Kasumi-1 (cell line): ENCODE measurements around the gene LELP1.

Source experiments
- DNase-seq, 2 experiments: peaks; one replicate each; lab custom pipeline; 2025; lab: John Stamatoyannopoulos, UW

The LELP1 gene

DNA sequence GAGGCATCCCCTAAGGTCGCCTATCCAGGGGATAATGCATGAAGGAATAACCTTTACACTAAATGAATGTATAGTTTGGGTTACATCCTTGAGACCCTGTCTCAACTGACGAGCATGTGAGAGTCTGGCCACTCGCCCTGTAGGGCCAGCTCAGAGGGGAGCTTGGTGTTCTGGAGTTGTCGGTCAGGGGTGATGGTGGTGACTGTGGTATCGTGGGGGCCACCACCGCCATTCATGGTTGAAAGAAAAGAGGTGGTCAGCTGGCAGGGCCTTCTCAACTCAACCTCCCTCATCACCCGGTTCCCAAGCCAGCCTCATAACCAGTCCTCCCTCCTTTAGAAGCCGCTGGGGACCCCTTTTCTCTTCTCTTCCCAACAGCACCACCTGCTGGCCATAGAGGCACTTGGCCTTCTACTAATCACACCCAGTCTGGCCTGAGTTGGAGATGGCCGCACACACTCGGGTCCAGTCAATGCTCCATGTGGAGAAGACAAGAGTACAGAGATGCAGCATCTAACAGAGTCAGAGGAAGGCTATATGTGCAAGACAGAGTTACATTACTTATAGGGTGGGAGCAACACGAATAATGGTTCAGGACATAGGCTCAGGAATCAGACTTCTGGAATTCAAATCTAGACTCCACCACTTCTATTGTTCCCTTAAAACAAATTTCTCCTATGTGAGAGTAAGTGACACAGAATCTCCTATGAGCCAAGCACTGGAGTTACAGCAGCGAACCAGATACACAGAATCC, 26.0 kb downstream of the LELP1 start:
- DNase-seq: peak; percentile 6 to 40

- DNase-seq: no peak
Observed at GRCh38 chr1:153231363-153231762, 28.1 kb downstream of the LELP1 start.

GRCh38 chr1:153231785-153232184, 28.6 kb downstream of the LELP1 start:
- peak; percentile 31 to 47 for DNase-seq

- no peak for DNase-seq
Observed at GRCh38 chr1:153232553-153232952, 29.3 kb downstream of the LELP1 start.

DNA sequence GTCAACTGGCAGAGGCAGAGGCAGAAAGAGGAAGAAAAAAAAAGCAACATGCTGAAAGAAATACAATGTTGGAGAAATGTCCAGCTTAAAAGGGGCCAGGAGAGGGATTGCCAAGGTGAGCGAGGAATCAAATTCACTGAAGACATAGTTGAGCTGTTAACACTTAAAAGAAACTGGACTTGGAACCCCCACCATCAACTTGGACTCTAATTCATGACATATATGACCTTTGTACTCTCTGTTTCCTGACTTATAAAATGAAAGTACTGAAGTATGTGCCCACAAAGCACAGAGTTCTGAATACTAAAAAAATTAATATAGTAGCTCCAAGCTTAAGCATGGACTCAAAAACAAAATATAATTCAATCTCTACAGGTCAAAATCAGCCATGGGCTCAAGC, 30.2 kb downstream of the LELP1 start:
- peak; percentile 6 to 34 for DNase-seq

DNA sequence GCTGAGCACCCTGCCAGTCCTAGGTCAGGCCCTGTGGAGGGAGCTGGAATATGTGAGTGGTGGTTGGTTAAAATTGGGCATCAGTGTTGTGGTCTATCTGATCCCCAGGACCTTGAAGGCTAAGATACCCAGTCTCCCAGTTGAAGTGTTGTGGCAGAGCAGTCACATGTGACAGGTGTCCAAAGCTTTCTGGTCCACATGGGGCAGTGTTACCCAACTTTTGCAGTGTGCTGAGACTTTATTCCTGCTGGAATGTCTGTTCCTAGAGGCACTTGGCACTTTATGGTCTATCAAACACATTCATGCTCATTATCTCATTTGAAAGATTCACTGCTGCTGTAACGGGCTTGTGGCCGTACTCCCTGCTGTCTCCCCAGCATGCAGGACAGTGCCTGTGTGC, 35.3 kb downstream of the LELP1 start:
- peak in 1 of 2 experiments; percentile 3 for DNase-seq

- no peak for DNase-seq
Observed at GRCh38 chr1:153242160-153242559, 38.9 kb downstream of the LELP1 start.

DNA sequence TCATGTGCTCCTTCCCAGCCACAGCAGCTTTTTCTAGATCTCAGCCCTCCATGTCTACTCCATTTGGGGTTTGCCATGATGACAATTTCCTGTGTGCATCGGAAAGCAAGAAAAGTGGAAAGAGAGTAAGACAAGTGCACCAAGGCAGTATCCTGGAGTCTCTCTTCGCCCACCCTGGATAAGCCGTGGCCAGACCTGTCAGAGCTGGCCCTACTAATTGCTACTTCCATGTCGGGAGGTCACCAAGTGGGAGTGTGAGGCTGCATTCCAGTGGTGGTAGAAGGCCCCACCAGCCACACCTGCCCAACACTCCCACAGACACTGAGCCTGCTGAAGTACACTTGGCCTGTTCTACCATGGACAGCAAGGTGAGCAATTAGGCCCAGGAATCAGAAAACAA, 42.2 kb downstream of the LELP1 start:
- no peak for DNase-seq

GRCh38 chr1:153246018-153246417, 42.8 kb downstream of the LELP1 start:
- no peak for DNase-seq

DNA sequence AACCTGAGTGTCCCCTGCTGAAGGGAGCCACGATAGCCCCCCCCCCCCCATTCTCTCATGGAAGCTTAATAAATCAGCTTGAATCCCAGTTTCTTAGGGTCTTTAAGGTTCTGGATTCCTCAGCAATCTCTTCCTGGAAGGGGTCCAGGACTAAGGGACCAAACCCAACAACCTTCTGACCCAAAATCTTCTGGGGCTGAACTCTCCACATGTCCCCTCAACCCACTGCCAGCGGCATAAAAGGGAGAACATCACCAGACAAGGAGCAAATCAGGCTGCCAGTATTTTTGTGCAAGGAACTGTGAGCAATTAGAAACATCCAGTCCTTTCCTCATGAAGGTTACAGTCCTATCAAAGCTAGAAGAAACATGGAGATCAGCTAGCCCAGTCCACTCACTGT, 43.6 kb downstream of the LELP1 start:
- no peak for DNase-seq

DNA sequence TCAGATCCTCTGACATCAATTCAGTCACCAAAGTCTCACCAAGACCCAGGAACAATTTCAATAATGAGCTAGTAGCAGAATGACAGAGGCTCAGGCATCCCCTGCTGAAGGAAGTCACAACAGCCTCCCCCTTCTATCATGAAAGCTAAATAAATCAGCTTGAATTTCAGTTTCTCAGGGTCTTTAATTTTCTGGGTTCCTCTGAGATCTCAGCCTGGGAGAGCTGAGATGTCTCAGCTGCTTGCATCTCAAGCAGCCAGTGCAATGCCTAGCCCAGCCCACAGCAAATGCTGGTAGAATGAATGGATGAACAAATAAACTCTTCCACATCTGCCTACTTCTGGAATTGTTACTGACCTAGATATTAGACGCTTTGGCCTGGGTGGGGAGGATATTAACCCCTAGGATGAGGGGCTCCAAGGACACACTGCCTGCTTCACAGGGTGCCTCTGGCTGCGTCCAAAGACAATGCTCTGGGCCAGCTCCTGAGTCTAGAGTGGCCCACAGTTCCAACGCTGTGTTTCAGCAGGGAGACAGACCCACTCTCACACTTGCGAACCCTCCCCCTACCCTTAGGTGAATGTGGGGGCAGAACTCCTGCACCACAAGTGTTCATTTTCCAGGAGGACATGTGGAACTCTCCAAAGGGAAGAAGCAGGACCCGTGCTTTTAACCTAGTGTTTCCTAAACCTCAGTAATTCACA, 45.1 kb downstream of the LELP1 start:
- no peak for DNase-seq

- no peak for DNase-seq
Observed at GRCh38 chr1:153250166-153250565, 46.9 kb downstream of the LELP1 start.

GRCh38 chr1:153251087-153251486, 47.9 kb downstream of the LELP1 start:
- no peak for DNase-seq

GRCh38 chr1:153251562-153251961, 48.3 kb downstream of the LELP1 start:
- DNase-seq: peak in 1 of 2 experiments; percentile 23

DNA sequence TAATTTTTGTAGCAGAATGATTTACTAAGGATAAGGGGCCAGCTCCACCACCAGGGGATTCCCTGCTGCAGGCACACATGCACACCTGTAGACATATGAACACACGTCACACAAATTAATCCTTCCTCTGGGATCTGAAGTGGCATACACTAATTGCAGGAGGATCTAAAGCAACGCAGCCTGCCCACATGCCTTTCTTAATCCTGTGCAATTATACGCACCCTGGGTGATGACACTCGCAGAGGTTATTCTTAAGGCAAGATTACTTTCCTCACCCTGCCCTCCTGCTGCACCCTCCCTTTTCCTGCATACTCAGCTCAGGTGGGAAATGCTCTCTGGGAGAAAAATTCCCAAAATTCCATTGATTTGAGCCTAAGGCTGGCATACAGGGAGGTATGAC, 48.8 kb downstream of the LELP1 start:
- DNase-seq: no peak

DNA sequence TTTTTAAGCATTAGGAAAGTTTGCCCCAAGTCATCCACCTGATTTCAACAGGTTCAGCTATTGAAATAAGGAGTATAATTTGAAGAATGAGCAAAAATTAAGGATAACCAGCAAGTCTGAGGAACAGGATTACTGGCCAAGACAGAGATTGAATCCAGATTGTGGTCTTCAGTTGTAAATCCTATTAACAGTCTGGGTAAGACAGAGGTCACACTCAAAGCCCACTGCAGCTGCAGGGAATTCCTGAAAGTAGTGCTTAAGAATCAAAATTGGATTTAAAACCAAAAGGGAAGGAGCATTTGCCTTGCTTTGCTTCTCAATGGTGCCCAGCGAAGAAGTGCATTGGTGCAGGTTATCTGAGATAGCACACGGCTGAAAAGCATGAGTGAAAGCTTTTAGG, 49.8 kb downstream of the LELP1 start:
- no peak for DNase-seq

DNA sequence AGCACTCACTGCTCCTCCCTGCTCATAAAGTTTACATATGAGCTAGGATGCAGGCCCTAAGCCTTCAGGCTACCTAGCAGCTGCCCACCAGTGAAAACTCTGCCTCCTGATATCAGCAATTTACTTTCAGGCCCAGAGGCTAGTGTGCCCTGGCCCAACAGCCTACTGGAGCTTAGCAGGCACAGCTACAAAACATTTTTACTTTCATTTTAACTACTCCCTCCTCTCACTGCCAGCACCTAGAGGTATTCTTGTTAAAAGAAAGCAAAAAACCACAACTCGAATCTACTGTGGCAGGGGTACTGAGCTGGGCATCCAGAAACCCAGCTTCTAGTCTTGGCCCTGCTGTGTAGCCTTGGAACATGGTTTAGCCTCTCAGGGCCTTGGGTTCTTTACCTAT, 50.5 kb downstream of the LELP1 start:
- no peak for DNase-seq
